ENCODE results near the gene RASD2. TPM values are rescaled to one million over a fixed set of nuclear protein-coding genes. Genes with fewer than 3 reads are reported as not detected.

The RASD2 gene
- total RNA-seq, 1 experiment from 2014 or later = 2.4 TPM

DNA sequence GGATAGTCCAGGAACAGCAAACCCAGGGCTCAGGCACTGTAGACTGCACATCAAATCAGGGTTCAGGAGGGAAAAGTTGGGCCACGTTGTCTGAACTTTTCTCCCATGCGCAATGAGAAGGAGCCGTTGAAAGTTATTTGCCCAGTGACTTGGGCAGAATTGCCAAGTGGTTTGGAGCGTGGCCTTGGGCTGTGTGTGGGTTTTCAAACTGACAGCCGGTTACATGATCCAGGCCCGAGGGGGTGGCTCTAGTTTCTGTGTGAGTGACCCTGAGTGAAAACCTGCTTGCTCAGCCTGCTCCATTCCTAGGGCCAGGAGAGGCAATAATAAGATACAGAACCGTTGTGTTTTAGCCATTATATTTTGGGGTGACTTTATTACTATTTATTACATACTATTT is 56.2 kb downstream of the RASD2 start:
- no peak overlapping the region for H3K4me3 ChIP-seq (replicated peaks in 1 of 2; ENCODE audit: low read depth in 1 of 2, low read length in 2 of 2)
- intact Hi-C loops (cut with micrococcal nuclease) = no loop called here
- no peak overlapping the region for H3K27ac ChIP-seq (ENCODE audit: low read depth, low read length)
- H3K4me2 ChIP-seq (ENCODE audit: low read length) = no peak overlapping the region
- DNase-seq (ENCODE audit: low read depth, low spot score) (no peak), ATAC-seq (no peak)
- no peaks in the 10 kb centered on the region for H3K79me2 ChIP-seq (ENCODE audit: insufficient read depth, low read length)
- H3K4me1 ChIP-seq (ENCODE audit: control insufficient read depth in 1 of 2, insufficient read depth in 2 of 2, low read length in 2 of 2) = no peaks in the 10 kb centered on the region
- H3K9ac ChIP-seq (ENCODE audit: low read length) = no peak overlapping the region
- ChIA-PET RAD21 (ENCODE audit: low non-redundant PET in 1 of 2, low total read pairs in 2 of 2, uncharacterized antibody in 2 of 2, unreplicated experiment in 2 of 2) (no interaction called here), POLR2A (interaction anchor here (0.7 kb wide), 1 partner anchor 718 kb away, joined by 3 read pairs; no protein-coding TSS in a partner anchor), CTCF (no interaction called here)
- no peaks in the 10 kb centered on the region for H3K9me3 ChIP-seq (ENCODE audit: control insufficient read depth in 1 of 2, insufficient read depth in 1 of 2, low read depth in 1 of 2, low read length in 2 of 2)
- H3K9me2 ChIP-seq (ENCODE audit: insufficient read depth) = no peaks in the 10 kb centered on the region
- no peaks in the 10 kb centered on the region for H4K20me1 ChIP-seq (ENCODE audit: insufficient read depth)
- H3K36me3 ChIP-seq (ENCODE audit: control insufficient read depth in 1 of 2, insufficient read depth in 2 of 2, low read length in 2 of 2) = no peaks in the 10 kb centered on the region
- no peak overlapping the region for H2AFZ ChIP-seq (ENCODE audit: low read depth, low read length, poor library complexity, severe bottlenecking)
- BruUV-seq (replicated peaks) = no TSS peak
- TF ChIP-seq, protein P1, sequence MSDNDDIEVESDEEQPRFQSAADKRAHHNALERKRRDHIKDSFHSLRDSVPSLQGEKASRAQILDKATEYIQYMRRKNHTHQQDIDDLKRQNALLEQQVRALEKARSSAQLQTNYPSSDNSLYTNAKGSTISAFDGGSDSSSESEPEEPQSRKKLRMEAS (IDR thresholded peaks at IDR 0.05) = no peak
- no peak for TF ChIP-seq POLR2A (IDR thresholded peaks at IDR 0.05; ENCODE audit: borderline replicate concordance, extremely low read depth, insufficient read depth, insufficient read length)
- no peak for TF ChIP-seq CEBPB (IDR thresholded peaks at IDR 0.05; ENCODE audit: low read depth)
- TF ChIP-seq CBX3 (IDR thresholded peaks at IDR 0.05; ENCODE audit: low read depth) = no peak
- no peak for TF ChIP-seq ELF1 (IDR thresholded peaks at IDR 0.05; ENCODE audit: borderline replicate concordance, low read depth)
- no peak for TF ChIP-seq ZNF274 (IDR thresholded peaks at IDR 0.05; ENCODE audit: low read depth, low read length)
- no peak for TF ChIP-seq FOSL1 (IDR thresholded peaks at IDR 0.05; ENCODE audit: low read depth)
- TF ChIP-seq, protein P2, sequence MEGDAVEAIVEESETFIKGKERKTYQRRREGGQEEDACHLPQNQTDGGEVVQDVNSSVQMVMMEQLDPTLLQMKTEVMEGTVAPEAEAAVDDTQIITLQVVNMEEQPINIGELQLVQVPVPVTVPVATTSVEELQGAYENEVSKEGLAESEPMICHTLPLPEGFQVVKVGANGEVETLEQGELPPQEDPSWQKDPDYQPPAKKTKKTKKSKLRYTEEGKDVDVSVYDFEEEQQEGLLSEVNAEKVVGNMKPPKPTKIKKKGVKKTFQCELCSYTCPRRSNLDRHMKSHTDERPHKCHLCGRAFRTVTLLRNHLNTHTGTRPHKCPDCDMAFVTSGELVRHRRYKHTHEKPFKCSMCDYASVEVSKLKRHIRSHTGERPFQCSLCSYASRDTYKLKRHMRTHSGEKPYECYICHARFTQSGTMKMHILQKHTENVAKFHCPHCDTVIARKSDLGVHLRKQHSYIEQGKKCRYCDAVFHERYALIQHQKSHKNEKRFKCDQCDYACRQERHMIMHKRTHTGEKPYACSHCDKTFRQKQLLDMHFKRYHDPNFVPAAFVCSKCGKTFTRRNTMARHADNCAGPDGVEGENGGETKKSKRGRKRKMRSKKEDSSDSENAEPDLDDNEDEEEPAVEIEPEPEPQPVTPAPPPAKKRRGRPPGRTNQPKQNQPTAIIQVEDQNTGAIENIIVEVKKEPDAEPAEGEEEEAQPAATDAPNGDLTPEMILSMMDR (IDR thresholded peaks at IDR 0.05 in 2 of 3, conservative IDR thresholded peaks at IDR 0.05 in 1 of 3; ENCODE audit: borderline replicate concordance in 1 of 3, insufficient read depth in 1 of 3, low read depth in 2 of 3, low read length in 2 of 3) = no peak
- no peak for TF ChIP-seq EGR1 (IDR thresholded peaks at IDR 0.05; ENCODE audit: low read depth)
- no peak for TF ChIP-seq RAD21 (IDR thresholded peaks at IDR 0.05; ENCODE audit: low read depth)
- TF ChIP-seq SP1 (IDR thresholded peaks at IDR 0.05; ENCODE audit: low read depth) = no peak
- TF ChIP-seq POLR2AphosphoS5 (IDR thresholded peaks at IDR 0.05; ENCODE audit: low read depth, low read length) = no peak
- TF ChIP-seq REST (IDR thresholded peaks at IDR 0.05; ENCODE audit: low read depth) = no peak
- TF ChIP-seq SRF (IDR thresholded peaks at IDR 0.05; ENCODE audit: low read depth) = no peak
- no peak for TF ChIP-seq EZH2 (IDR thresholded peaks at IDR 0.05)
- no peak for TF ChIP-seq EZH2phosphoT487 (IDR thresholded peaks at IDR 0.05; ENCODE audit: borderline replicate concordance)
- no peaks in the 10 kb centered on the region for H3K27me3 ChIP-seq (ENCODE audit: insufficient read depth, low read length)

Measured in HCT116 (cell line).